GM23338 (cell line): ENCODE results near the gene CDK5RAP2. TPM values are rescaled to one million over a fixed set of nuclear protein-coding genes. Genes with fewer than 3 reads are reported as not detected.

Source experiments
- ATAC-seq: fragments of 200-7000 bp; cut with Tn5 transposase; 3 replicates; pipeline ENCODE4 v1.9.1; 2020
- DNase-seq: peaks from one replicate; pipeline ENCODE4 v3.0.0-alpha.2; 2015; ENCODE audit warnings: low spot score
- H2AFZ ChIP-seq: fragments of 200-600 bp; sonication (generic); 2 replicates; pipeline ENCODE4 v1.8.0; 2016; ENCODE audit warnings: antibody characterized with exemption, mild to moderate bottlenecking, moderate library complexity
- H3F3A ChIP-seq: fragments of 200-600 bp; sonication (generic); replicated peaks from 2 replicates; pipeline ENCODE4 v1.8.0; 2017; ENCODE audit warnings: antibody characterized with exemption, mixed run types, low read depth
- H3K27ac ChIP-seq: fragments of 200-600 bp; sonication (generic); 2 replicates; pipeline ENCODE4 v1.6.1; 2016; ENCODE audit warnings: low read depth
- H3K27me3 ChIP-seq: fragments of 200-600 bp; sonication (generic); 2 replicates; pipeline ENCODE4 v1.8.0; 2016; ENCODE audit warnings: mild to moderate bottlenecking, mixed run types, moderate library complexity; ENCODE audit not compliant: insufficient read depth
- H3K36me3 ChIP-seq: fragments of 200-600 bp; sonication (generic); 2 replicates; pipeline ENCODE4 v1.8.0; 2016; ENCODE audit warnings: mild to moderate bottlenecking; ENCODE audit not compliant: insufficient read depth
- H3K4me1 ChIP-seq: fragments of 200-600 bp; sonication (generic); 2 replicates; pipeline ENCODE4 v1.8.0; 2016; ENCODE audit warnings: mild to moderate bottlenecking, moderate library complexity; ENCODE audit not compliant: insufficient read depth
- H3K4me2 ChIP-seq: fragments of 200-600 bp; sonication (generic); 2 replicates; pipeline ENCODE4 v1.7.1; 2017; ENCODE audit warnings: mixed run types
- H3K4me3 ChIP-seq: fragments of 200-600 bp; sonication (generic); 2 replicates; pipeline ENCODE4 v1.6.1; 2016; ENCODE audit warnings: mixed run types
- H3K79me2 ChIP-seq: fragments of 200-600 bp; sonication (generic); replicated peaks from 2 replicates; pipeline ENCODE4 v1.8.0; 2017; ENCODE audit warnings: mild to moderate bottlenecking; ENCODE audit not compliant: insufficient read depth
- H3K9me2 ChIP-seq: fragments of 200-600 bp; sonication (generic); 2 replicates; pipeline ENCODE4 v1.8.0; 2017; ENCODE audit not compliant: insufficient read depth
- H4K20me1 ChIP-seq: fragments of 200-600 bp; sonication (generic); replicated peaks from 2 replicates; pipeline ENCODE4 v1.8.0; 2017; ENCODE audit warnings: mild to moderate bottlenecking; ENCODE audit not compliant: insufficient read depth
- H3K27ac Mint-ChIP-seq: 2 replicates; pipeline ENCODE4 v1.8.0; 2020; ENCODE audit warnings: inconsistent platforms, mild to moderate bottlenecking, moderate library complexity, mixed read lengths
- H3K27me3 Mint-ChIP-seq: 3 replicates; pipeline ENCODE4 v1.8.0; 2022; ENCODE audit warnings: low read depth, mild to moderate bottlenecking, moderate library complexity, mixed read lengths, inconsistent platforms; ENCODE audit not compliant: insufficient read depth, poor library complexity
- H3K36me3 Mint-ChIP-seq: 3 replicates; pipeline ENCODE4 v1.8.0; 2021; ENCODE audit warnings: low read depth, mild to moderate bottlenecking, inconsistent platforms, moderate library complexity, mixed read lengths
- H3K4me1 Mint-ChIP-seq: 3 replicates; pipeline ENCODE4 v1.8.0; 2020; ENCODE audit warnings: mild to moderate bottlenecking, inconsistent platforms, mixed read lengths
- H3K4me3 Mint-ChIP-seq: 3 replicates; pipeline ENCODE4 v1.8.0; 2021; ENCODE audit warnings: moderate library complexity, mild to moderate bottlenecking, inconsistent platforms, mixed read lengths
- H3K9me3 Mint-ChIP-seq: 3 replicates; pipeline ENCODE4 v1.8.0; 2020; ENCODE audit warnings: moderate library complexity, mild to moderate bottlenecking, inconsistent platforms, mixed read lengths
- CREB1 ChIP-seq: fragments of 250-450 bp; sonication (Bioruptor Pico); IDR thresholded peaks from 2 replicates; pipeline ENCODE4 v1.5.0; 2020; ENCODE audit warnings: low read depth, mild to moderate bottlenecking, moderate library complexity
- ETS1 ChIP-seq: IDR thresholded peaks from 2 replicates; pipeline ENCODE4 v1.6.1; 2016; ENCODE audit warnings: antibody characterized with exemption
- EZH2 ChIP-seq: fragments of 200-600 bp; sonication (generic); IDR thresholded peaks from one replicate; pipeline ENCODE4 v1.8.0; 2017; ENCODE audit warnings: antibody characterized with exemption, mild to moderate bottlenecking, low read depth; ENCODE audit not compliant: unreplicated experiment
- NANOG ChIP-seq: IDR thresholded peaks from 2 replicates; pipeline ENCODE4 v1.6.1; 2016; ENCODE audit warnings: antibody characterized with exemption, borderline replicate concordance
- POLR2AphosphoS5 ChIP-seq: IDR thresholded peaks from 2 replicates; pipeline ENCODE4 v1.6.1; 2016; ENCODE audit warnings: antibody characterized with exemption, low read depth
- REST ChIP-seq: IDR thresholded peaks from one replicate; pipeline ENCODE4 v1.6.1; 2018; ENCODE audit warnings: antibody characterized with exemption; ENCODE audit not compliant: unreplicated experiment
- STAT1 ChIP-seq: IDR thresholded peaks from one replicate; pipeline ENCODE4 v1.6.1; 2016; ENCODE audit warnings: antibody characterized with exemption; ENCODE audit not compliant: unreplicated experiment
- ZNF114 ChIP-seq: fragments of 250-450 bp; sonication (Bioruptor Pico); IDR thresholded peaks from 2 replicates; pipeline ENCODE4 v1.5.0; 2020; ENCODE audit warnings: mild to moderate bottlenecking, moderate library complexity
- ZNF331 ChIP-seq: fragments of 250-450 bp; sonication (Bioruptor Pico); IDR thresholded peaks from 2 replicates; pipeline ENCODE4 v1.5.0; 2020; ENCODE audit warnings: low read depth, mild to moderate bottlenecking, moderate library complexity
- ZNF462 ChIP-seq: fragments of 250-450 bp; sonication (Bioruptor Pico); IDR thresholded peaks from 2 replicates; pipeline ENCODE4 v1.5.0; 2020; ENCODE audit warnings: mild to moderate bottlenecking, moderate library complexity
- polyA plus RNA-seq: library from polyadenylated mRNA; unstranded; fragments of >200 nt; fragmentation: Nextera tagmentation; extraction: Ambion mirVana; gene quantifications from 2 replicates; pipeline ENCODE4 v1.2.1, GENCODE V29; 2016
- total RNA-seq: library from RNA; depleted of rRNA; stranded (reverse); fragments of >200 nt; shearing (Covaris generic); gene quantifications from 2 replicates; pipeline ENCODE4 v1.2.3, GENCODE V29; 2014

The CDK5RAP2 gene
- total and polyA plus RNA-seq, 2 experiments from 2014 or later, result 50.7 to 65.7 TPM

GRCh38 chr9:120375316-120375715 is 204.7 kb downstream of the CDK5RAP2 start (continued):
- no peak for TF ChIP-seq ZNF462 (CRISPR knock-in tag)
- TF ChIP-seq ZNF331, result no peak
- TF ChIP-seq EZH2, result no peak
- TF ChIP-seq REST, result no peak

- Mint-ChIP-seq H3K9me3 (peaks cover 15% of the 10 kb centered on the region), H3K4me3 (no peak overlapping the region), H3K36me3 (peaks cover 27% of the 10 kb centered on the region), H3K27me3 (peaks cover 7% of the 10 kb centered on the region), H3K27ac (no peak overlapping the region), H3K4me1 (peaks cover 10% of the 10 kb centered on the region)
- peaks cover 8% of the 10 kb centered on the region; the same call in 1 of the 2 replicates for H3K4me1 ChIP-seq
- no peaks in the 10 kb centered on the region for H3F3A ChIP-seq
- H3K79me2 ChIP-seq, result no peaks in the 10 kb centered on the region
- no peaks in the 10 kb centered on the region for H3K27me3 ChIP-seq
- H3K9me2 ChIP-seq, result no peaks in the 10 kb centered on the region
- no peak overlapping the region for H3K4me3 ChIP-seq
- no peaks in the 10 kb centered on the region for H3K36me3 ChIP-seq
- no peak for DNase-seq
- H2AFZ ChIP-seq, result no peak overlapping the region
- ATAC-seq, result no peak
- no peak overlapping the region for H3K27ac ChIP-seq
- H3K4me2 ChIP-seq, result no peak overlapping the region
- no peaks in the 10 kb centered on the region for H4K20me1 ChIP-seq
- no peak for TF ChIP-seq STAT1
- TF ChIP-seq ETS1, result no peak
- TF ChIP-seq NANOG, result no peak
- TF ChIP-seq ZNF331, result no peak
- TF ChIP-seq REST, result no peak
- TF ChIP-seq POLR2AphosphoS5, result no peak
- no peak for TF ChIP-seq EZH2
- TF ChIP-seq ZNF114, result no peak
- TF ChIP-seq CREB1, result no peak
Measured at GRCh38 chr9:120374817-120375216, 205.2 kb downstream of the CDK5RAP2 start.
